D341Med (cell line): Measurements from ENCODE around the gene ACP3.

ENCODE experiments used
- DNase-seq: peaks from one replicate; pipeline ENCODE4 v3.0.0; 2012; ENCODE audit warnings: low spot score

Gene ACP3

DNA sequence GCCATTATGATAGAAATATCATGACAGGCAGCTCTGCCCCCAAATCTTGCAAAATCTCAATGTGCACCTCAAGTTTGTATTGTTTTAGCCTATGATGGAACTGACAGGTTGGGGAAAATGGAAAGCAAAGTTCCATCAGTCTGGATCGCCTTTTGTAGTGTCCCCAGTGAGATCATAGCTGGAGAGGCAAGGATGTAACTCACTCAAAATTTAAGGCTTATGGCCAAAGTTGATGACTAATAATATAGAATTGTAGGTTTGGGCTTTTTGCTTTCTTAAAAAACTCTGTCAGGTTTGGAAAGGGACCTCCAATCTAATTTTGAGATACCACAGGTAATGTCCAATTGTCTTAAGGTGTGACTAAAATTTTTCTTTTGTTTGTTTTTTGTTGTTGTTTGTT lies 1.4 kb upstream of the ACP3 start:
- no peak for DNase-seq

DNA sequence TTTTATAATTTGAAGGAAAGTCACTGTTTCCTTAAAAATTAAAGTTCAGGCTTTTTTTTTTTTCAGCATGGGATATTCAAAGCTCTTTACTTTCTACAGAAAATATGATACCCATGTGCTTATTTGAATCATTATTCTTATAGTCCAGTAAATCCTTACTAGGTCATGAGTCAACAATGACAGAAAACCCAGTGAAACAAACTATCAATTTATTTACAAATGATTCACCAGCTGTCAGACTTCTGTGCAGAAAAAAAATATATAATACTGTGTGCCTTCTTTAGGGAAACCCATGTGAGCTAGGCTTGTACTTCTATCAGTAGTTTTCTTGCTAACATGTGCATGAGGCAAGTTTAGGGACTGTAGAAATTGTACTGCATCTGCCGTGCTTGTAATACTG lies 1.2 kb downstream of the ACP3 start:
- no peak for DNase-seq

DNA sequence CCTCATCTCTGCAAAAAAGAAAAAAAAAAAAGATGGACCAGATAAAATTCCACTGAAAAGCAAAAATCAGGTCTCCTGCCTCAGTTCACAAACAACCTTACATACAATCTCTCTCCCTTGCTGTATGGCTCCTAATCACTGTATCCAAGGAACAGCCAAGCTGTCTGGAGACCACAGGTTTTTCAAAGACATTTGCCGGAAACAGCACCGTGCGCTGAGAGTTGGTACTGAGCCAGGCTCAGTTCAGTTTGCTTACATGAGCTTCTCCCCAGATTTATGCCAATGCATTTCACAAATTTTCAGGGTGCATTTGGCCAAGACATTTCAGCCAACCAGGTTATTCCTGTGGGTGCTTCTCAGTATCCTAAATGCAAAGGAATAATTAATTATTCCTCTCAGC lies 4.1 kb downstream of the ACP3 start:
- no peak for DNase-seq

DNA sequence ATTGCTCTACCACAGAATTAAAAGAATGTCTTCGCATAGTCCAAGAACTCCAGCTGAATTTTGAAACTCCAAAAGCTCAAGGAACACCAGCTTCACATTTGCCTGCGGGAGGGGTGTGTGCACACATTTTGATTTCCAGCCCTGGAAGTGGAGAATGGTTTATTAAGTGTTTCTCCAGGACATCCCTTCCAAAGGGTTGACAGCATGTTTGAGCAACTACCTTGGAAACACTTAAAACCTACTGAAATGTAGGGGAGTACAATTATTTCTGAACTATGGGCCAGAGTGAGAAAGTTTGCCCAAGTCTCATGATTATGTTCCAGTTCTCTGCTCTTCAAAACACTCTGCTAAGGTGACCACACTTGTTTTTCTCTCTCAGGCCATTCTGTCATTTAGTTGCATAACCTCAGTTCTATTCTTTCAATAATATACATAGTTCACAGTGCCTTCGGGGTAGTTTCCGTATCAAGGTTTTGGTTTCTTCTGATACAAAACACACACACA lies 7.9 kb downstream of the ACP3 start:
- DNase-seq, result no peak

DNA sequence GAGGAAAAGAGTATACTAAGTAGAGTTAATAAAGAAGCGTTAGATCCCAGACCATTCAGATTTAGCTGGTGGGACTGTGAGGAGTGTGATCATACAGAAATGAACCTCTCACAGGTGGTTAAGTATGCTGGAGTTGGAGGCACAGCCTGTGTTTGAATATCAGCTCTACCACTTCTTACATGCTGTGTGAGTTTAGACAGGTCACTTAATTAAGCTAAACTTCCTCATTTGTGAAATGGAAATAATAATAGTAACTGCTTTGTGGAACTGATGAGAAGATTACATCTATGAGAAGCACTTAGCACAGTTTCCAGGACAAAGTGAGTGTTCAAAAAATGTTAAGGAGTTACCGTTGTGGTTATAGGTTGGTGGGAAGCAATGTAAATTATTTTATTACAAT lies 8.4 kb downstream of the ACP3 start:
- DNase-seq, result no peak

DNA sequence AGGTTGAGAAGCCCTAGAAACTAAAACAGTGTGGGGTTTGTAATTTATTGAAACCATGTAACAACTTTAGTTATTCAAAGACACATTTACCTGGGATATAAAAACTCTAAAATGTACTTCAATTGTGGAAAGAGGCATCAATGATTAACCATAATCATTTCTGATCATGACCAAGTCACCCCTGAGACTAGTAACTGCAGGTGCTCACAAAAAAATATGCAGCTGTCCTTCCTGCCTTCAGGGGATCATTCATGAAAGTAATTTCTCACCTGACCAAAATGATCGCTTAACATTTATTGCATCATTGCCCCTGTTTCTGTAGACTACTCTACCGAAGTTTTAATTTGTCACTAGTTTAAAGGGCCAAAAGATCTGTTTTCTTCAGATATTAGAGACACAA lies 9.0 kb downstream of the ACP3 start:
- no peak for DNase-seq

DNA sequence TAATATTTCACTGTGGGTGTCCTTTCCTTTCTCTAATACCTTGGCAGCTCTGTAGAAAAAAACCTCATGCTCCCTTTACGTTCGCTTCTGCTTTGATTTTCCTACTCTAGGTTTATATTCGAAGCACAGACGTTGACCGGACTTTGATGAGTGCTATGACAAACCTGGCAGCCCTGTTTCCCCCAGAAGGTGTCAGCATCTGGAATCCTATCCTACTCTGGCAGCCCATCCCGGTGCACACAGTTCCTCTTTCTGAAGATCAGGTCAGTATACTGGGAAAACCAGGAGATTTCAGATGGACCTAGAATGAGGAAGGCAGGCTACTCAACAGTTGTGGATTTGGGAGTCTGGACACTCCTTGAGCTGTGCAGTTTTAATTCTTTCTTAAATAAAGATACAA lies 14.9 kb downstream of the ACP3 start:
- DNase-seq, result no peak

DNA sequence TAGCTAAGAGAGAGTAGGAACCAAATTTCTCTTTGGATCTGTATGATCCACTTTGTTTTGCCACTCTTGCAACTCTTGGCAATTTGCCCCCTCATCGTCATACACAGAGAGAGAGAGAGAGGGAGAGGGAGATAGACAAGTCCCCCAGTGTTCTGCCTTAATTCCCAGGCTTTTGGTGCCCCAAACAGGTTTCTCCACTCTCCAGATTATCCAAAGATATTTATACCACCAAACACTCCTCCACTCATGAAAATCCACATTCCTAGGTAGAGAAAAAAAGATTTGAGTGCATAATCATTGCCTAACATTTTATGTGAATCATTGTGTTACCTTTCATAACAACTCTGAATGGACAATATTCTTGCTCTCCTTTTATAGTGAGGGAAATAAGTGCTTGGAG lies 15.3 kb downstream of the ACP3 start:
- DNase-seq, result no peak

DNA sequence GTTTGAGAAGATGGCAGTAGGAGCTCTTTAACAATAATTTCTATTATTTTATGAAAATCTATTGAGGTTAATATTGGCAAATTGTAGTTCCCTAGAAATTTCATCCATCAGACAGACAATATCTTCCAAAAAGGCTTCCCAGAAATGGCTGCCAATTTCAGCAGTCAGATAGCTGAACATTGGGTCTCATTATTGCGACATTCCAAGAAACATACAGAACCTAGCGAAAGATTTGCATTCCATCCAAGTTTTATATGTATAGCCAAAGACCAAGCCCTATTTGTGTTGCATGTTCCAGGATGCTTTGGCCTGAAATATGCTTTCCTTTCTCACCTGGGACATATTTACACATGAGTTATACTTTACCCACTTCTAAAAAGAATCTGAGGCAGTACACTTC lies 24.5 kb downstream of the ACP3 start:
- DNase-seq, result no peak

DNA sequence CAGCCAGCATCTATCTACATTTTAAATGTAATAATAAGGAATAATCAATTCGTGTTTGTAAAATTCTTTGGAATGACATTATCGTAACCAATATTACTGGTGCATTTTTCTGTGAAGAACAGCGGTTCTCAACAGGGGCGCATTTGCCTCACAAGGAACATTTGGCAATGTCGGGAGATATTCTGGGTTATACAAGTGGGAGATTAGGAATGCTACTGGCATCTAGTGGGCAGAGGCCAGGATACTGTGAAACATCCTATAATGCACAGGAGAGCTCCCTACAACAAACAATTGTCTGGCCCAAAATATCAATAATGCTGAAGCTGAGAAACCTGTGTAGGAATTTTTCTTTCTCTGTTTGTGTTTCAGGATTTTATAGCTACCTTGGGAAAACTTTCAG lies 25.0 kb downstream of the ACP3 start:
- DNase-seq, result no peak

DNA sequence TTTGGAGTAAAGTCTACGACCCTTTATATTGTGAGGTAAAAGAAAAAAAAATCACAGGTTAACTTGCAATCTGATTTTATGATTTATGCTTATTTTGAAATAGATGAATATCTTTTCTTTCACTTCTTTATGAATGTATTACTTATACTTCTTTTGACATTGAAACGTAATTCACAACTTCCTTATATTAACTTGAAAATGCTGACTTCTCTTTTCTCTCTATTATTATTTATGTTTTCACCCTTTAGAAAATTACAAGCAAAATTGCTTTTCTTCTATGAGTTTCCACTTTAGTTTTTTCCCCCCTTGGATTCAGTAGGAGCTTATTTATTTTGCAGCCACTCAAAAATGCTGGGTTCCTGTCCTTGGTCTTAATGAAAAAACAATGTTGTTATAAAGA lies 25.4 kb downstream of the ACP3 start:
- DNase-seq, result no peak

DNA sequence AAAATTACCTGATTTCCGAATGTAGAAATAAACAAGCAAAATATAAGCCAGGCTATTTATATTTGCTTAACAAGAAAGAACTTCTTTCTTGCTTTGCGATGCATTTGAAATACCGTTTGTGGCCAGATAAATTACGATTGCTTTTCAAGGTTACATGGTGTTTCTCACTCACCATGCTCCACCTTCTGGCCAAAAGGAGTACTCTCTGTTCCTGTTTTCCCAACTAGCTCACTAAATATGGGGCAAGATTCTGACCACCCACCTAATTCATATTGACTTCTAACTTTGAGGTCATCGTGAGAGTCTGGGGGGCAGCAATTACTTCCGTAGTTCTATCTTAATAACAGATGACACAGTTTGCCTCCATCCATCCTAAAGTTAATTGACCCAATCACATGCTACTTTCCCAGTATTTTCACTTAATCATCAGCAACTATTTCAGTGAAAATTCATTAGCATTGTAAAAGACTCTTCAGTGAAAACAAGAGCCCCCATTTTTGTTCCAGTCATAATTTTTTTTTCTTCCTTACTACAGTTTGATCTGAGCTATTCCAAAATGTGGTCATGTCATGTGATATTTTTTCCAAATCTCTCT lies 25.9 kb downstream of the ACP3 start:
- DNase-seq, result peak; percentile 55

DNA sequence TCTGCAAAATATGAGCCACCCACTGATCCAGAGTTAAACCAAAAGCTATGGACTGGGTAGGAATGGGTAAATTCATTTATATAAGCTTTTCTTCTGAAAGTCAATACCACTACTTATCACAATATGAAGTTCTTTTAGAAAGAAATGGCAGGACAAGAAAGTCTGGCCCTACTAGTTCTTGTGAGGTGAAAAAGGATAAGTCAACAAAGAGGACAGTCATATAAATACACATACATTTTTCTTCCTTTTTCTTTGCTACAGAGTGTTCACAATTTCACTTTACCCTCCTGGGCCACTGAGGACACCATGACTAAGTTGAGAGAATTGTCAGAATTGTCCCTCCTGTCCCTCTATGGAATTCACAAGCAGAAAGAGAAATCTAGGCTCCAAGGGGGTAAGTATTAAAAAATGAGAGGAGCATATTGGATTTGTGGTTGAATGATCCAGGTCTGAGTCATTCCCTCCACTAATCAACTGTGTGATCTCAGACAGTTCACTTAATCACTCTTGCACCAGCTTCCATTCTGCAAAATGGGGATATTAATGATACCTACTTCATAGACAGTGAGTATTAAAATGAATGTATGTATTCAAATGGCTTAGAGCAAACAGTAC lies 27.6 kb downstream of the ACP3 start:
- DNase-seq, result no peak

DNA sequence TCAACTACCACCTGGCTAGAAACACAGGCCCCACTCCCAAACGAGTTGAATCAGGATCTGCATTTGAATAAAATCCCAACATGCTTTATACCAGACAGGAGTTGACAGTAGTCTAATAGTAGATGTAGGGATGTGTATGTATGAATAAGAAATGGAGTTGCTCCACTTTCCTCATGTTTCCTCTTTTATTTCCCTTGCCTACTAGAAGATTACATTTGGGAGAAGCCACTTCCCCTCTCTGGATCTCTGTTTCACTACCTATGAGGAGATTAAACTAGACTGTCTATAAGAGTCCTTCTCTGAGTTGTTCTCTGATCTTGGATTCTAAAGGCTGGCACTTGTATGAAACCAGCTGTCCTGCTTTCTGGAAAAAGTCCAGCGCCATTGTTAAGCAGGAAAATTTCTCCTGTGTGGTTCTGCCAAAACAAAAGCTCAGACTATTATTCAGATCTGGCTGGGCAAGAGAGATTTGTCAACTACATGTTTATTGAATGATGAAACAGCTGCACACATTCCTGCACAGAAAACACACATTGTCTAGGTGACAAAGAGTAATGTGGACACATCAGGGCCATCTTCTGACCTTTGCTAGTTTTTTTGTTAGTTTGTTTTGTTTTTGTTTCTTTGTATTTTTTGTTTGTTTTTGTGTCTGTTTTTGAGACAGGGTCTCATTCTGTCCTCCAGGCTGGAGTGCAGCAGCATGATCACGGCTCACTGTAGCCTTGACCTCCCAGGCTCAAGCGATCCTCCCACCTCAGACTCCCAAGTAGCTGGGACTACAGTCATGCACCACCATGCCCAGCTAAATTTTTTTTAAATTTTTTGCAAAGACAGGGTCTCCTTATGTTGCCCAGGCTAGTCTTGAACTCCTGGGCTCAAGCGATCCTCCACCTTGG lies 29.9 kb downstream of the ACP3 start:
- DNase-seq, result no peak

DNA sequence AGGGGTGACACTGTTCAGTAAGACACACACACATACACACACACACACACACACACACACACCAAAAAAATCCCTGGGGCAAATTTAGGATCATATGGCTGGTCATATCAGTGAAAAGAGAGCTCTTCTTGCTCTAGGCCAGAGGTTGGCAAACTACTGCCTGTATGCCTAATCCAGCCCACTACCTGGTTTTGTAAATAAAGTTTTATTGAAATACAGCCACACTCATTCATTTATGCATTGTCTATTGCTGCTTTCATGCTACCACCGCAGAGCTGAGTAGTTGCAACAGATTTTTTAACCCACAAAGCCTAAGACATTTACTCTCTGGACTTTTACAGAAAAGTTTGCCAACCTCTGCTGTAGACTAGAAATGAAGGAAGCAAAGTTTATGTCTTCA lies 30.6 kb downstream of the ACP3 start:
- DNase-seq, result no peak

DNA sequence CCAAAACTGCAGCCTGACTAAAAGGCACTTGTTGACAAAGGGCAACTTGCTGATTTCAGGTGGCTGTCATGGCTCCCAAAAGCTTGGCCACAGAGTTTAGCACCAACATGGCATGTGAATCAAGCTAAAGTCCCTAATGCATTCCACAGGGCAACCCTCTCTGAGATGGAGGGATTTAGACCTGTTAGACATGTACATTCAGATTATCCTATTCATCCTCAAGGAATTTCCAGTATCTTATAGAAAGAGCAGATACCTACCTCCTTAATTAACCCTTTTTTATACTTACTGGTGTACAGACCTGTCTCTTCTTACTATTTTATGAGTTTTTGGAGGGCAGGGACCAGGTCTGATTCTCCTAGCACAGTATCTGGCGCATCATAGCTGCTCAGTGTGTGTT lies 31.3 kb downstream of the ACP3 start:
- no peak for DNase-seq

DNA sequence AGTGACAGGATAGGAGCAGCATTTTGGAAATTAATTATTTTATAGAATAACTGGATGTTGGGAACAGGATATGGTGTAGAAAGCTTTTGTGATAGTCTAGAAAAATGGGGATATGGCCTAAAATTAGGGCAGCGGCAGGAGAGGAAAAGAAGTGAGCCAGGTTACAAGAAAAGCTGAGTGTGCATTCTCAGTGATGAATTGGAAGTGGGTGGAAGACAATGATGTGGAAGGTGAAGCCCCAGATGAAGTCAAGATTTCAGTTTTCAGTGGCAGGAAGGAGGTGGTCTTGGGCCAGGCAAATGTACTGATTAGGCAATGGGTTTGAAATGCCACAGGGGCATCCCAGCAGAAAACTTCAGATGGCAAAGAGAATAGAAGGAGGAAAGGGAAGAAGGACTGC lies 33.6 kb downstream of the ACP3 start:
- DNase-seq, result no peak

DNA sequence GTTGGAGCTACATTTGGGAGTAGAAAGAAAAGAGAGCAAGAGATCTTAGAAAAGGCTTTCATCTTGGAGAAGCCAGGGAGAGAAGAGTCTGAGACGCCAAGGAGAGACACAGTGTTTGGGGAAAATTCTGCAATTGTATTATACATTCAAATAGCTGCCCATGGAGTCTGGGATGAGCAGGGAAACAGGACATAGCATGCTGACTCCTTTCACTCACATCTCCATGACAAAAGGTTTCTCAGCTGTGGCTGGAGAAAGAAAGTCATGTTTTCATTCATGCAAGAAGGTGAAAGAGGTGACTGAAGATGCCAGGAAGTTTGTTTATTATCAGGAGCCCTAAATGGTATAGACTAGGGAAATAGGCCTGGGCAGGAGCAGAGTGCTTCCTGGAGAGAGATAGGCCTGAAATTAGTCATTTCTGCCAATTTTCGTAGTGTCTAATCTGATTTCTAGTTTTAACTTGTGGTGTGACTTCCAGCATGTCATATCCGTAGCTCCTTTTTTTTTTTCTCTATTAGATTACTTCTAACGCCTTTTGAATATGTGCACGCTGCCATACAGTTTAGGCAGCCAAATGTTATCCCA lies 34.1 kb downstream of the ACP3 start:
- no peak for DNase-seq

DNA sequence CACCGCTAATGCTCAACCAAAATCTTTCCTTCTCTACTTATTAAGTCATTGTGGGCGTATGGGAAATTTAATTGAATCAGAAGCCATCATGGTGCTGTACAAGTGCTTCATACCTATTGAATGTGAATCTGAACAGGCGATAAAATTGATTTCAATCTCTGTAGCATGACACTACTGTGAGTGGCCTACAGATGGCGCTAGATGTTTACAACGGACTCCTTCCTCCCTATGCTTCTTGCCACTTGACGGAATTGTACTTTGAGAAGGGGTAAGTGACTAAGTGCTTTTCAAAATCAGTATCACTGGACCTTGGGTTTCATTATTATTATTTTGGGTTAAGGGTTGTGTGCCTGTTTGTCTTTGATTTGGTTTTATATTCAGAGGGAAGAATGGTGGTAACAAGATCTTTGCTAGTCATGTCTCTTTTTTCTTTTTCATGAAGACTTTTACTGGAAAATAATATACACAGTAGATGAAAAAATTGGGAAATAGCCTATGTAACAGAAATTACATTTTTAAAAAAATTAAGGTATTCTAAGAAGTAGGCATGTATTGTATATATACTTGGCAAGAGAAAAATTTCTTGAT lies 35.4 kb downstream of the ACP3 start:
- DNase-seq, result peak; percentile 66

DNA sequence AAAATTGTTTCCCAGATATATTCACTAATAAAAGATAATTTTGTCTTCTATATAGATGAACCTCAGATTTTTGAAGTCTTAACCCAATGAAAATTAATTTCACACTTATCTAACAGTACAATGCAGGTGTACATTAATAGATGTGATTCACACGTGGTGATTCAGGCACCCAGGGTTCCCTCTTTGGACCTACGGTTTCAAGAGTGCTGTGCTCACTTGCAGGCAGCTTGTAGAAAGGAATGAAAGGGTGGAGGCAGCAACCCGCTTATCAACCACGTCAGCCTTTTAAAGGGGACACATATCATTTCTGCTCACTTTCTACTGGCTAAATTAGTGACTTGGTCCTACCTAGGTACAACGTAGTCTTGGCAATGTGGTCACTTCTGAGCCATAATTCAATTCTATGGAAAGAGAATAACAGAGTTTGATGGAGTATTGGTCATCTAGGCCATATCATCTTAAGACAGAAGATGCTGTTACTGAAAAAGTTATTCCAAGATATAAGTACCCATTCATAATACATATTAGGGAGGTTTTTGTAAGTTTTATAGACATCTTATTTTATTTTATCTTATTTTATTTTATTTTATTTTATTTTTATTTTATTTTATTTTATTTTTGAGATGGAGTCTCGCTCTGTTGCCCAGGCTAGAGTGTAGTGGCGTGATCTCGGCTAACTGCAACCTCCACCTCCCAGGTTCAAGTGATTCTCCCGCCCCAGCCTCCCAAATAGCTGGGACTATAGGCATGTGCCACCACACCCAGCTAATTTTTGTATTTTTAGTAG lies 37.9 kb downstream of the ACP3 start:
- no peak for DNase-seq

DNA sequence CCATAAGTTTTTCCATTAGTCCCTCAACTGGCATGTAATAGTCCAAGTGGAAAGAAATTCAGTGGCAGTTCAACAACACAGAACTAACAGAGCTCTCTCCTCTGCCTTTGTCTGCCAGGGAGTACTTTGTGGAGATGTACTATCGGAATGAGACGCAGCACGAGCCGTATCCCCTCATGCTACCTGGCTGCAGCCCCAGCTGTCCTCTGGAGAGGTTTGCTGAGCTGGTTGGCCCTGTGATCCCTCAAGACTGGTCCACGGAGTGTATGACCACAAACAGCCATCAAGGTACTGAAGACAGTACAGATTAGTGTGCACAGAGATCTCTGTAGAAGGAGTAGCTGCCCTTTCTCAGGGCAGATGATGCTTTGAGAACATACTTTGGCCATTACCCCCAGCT lies 39.4 kb downstream of the ACP3 start:
- DNase-seq, result no peak

DNA sequence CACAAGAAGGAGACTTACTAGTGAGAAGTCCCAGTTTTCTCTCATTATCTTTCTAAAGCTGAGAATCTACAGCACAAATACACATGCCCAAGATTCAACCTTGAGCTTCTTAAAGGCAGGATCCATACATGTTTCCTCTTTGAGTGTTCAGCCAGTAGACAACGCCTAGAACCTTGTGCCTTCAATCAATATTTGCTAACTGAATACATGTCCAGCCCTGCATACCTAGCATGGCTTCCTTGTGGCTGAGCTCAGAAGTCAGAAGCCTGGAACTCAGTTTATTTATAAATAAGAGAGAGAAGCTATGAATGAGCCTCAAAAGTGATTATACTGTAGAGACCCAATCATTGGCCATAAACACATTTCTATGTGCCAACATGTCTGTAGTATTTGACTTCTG lies 43.5 kb downstream of the ACP3 start:
- DNase-seq, result no peak
